ENCODE results near the gene ANKRD11. TPM values are rescaled to one million over a fixed set of nuclear protein-coding genes. Genes with fewer than 3 reads are reported as not detected.

Gene ANKRD11
- total and polyA plus RNA-seq, 2 donors (not counting 3 experiments of a cell fraction or from before 2014, with no cell fraction given) = 55.8 to 191 TPM

GRCh38 chr16:89512453-89512852 lies 22.1 kb upstream of the ANKRD11 start:
- Histone ChIP-seq H3K27ac (ENCODE audit: insufficient read depth, low read depth, low read length) (no peak overlapping the region), H3K79me2 (ENCODE audit: control insufficient read depth, insufficient read depth, low read length) (peaks cover 45% of the 10 kb centered on the region), H3K36me3 (ENCODE audit: control insufficient read depth in 2 of 2, extremely low read depth in 1 of 2, insufficient read depth in 2 of 2, low read length in 2 of 2) (peaks cover 4 to 29% of the 10 kb centered on the region in 2 experiments), H3K4me2 (ENCODE audit: insufficient read depth, low read length) (no peak overlapping the region), H3K9me1 (replicated peaks; ENCODE audit: control insufficient read depth, extremely low read depth, insufficient read depth, low read length) (no peaks in the 10 kb centered on the region), H2AFZ (ENCODE audit: low read depth, low read length) (no peak overlapping the region), H3K27me3 (ENCODE audit: control insufficient read depth in 2 of 2, insufficient read depth in 2 of 2, low read length in 2 of 2) (no peaks in the 10 kb centered on the region), H3K4me1 (ENCODE audit: control insufficient read depth, extremely low read depth, insufficient read depth, low read length) (peaks cover 4% of the 10 kb centered on the region), H3K4me3 (replicated peaks in 1 of 3; ENCODE audit: insufficient read depth in 1 of 3, low read depth in 1 of 3, low read length in 3 of 3) (no peak overlapping the region), H4K20me1 (replicated peaks; ENCODE audit: control insufficient read depth, extremely low read depth, insufficient read depth, low read length) (no peaks in the 10 kb centered on the region), H3K9ac (replicated peaks; ENCODE audit: extremely low read depth, insufficient read depth, low read length) (no peak overlapping the region), H3K9me3 (replicated peaks; ENCODE audit: control insufficient read depth, insufficient read depth, low read length) (no peaks in the 10 kb centered on the region)
- ChIA-PET CTCF (no interaction called here), POLR2A (no interaction called here)
- no TSS peak for BruUV-seq (replicated peaks)
- intact Hi-C loops (cut with micrococcal nuclease) (no loop called here), dilution Hi-C loops (cut with MboI; ENCODE audit: extremely low pct_ligation_motif_present, low sequenced_read_pairs) (no loop called here)
- TF ChIP-seq MYC (IDR thresholded peaks at IDR 0.05; ENCODE audit: low read depth, low read length) = no peak
- no peak for TF ChIP-seq CTCF (IDR thresholded peaks at IDR 0.05; ENCODE audit: extremely low read depth in 1 of 2, insufficient read depth in 1 of 2, low read depth in 1 of 2, low read length in 2 of 2)
- no peak for TF ChIP-seq GATA2 (IDR thresholded peaks at IDR 0.05; ENCODE audit: insufficient read depth, insufficient read length, low read depth, low read length)
- no peak for TF ChIP-seq JUN (IDR thresholded peaks at IDR 0.05; ENCODE audit: borderline replicate concordance, insufficient read depth, insufficient read length, low read depth)
- TF ChIP-seq POLR2A (IDR thresholded peaks at IDR 0.05; ENCODE audit: low read depth, low read length) = no peak
- no peak for TF ChIP-seq FOS (IDR thresholded peaks at IDR 0.05; ENCODE audit: borderline replicate concordance, insufficient read depth, low read length)
- TF ChIP-seq MAX (IDR thresholded peaks at IDR 0.05; ENCODE audit: insufficient read depth, insufficient read length) = no peak
- TF ChIP-seq POLR2AphosphoS5 (IDR thresholded peaks at IDR 0.05; ENCODE audit: insufficient read depth, low read depth, low read length) = no peak
- no peak for TF ChIP-seq EZH2 (IDR thresholded peaks at IDR 0.05; ENCODE audit: borderline replicate concordance, low read depth, low read length, severe bottlenecking)
- no peak for DNase-seq (ENCODE audit: low read depth, low spot score)
- no peak for FAIRE-seq
